ENCODE results near the gene SLIT3.

DNA sequence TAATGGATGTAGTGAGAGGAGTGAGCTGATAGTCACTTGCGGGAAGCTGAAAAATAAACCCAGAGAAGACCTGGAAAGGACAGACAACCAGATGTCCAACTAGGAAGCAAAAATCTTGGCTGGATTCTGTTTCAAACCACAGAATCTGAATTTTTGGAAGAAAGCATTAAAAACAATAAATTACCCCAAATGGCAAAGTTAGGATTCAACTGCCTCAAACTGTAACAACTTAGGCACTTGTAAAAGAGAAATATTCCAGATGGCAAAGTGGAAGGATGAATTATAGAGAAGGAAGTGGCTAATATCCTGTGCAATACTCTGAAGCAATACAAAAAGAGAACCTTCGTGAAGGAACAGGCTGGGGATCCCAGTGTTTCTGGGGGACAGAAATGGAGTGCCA is 46.8 kb upstream of the SLIT3 start:
- TF ChIP-seq, protein P1, sequence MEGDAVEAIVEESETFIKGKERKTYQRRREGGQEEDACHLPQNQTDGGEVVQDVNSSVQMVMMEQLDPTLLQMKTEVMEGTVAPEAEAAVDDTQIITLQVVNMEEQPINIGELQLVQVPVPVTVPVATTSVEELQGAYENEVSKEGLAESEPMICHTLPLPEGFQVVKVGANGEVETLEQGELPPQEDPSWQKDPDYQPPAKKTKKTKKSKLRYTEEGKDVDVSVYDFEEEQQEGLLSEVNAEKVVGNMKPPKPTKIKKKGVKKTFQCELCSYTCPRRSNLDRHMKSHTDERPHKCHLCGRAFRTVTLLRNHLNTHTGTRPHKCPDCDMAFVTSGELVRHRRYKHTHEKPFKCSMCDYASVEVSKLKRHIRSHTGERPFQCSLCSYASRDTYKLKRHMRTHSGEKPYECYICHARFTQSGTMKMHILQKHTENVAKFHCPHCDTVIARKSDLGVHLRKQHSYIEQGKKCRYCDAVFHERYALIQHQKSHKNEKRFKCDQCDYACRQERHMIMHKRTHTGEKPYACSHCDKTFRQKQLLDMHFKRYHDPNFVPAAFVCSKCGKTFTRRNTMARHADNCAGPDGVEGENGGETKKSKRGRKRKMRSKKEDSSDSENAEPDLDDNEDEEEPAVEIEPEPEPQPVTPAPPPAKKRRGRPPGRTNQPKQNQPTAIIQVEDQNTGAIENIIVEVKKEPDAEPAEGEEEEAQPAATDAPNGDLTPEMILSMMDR (IDR thresholded peaks at IDR 0.05), result no peak
- no peak for TF ChIP-seq POLR2A (IDR thresholded peaks at IDR 0.05)
